GM18868 (cell line): ENCODE measurements around the gene SQSTM1.

Experiments used
- ATAC-seq: cut with Tn5 transposase; IDR thresholded peaks from one replicate; pipeline ENCODE4 v1.9.1; 2021; ENCODE audit warnings: mild to moderate bottlenecking, moderate library complexity; ENCODE audit not compliant: unreplicated experiment

SQSTM1 gene

GRCh38 chr5:179794171-179794570, 26.5 kb upstream of the SQSTM1 start:
- no peak for ATAC-seq

GRCh38 chr5:179794575-179794974, 26.1 kb upstream of the SQSTM1 start:
- no peak for ATAC-seq

GRCh38 chr5:179795049-179795862, 25.4 kb upstream of the SQSTM1 start:
- ATAC-seq = no peak

GRCh38 chr5:179795863-179796833, 24.6 kb upstream of the SQSTM1 start:
- ATAC-seq = peak; percentile 71

GRCh38 chr5:179796877-179797608, 23.7 kb upstream of the SQSTM1 start:
- no peak for ATAC-seq

- ATAC-seq = no peak
Measured at GRCh38 chr5:179797741-179798140, 23.0 kb upstream of the SQSTM1 start.

- no peak for ATAC-seq
Measured at GRCh38 chr5:179798144-179798770, 22.4 kb upstream of the SQSTM1 start.

GRCh38 chr5:179798771-179799643, 21.7 kb upstream of the SQSTM1 start:
- no peak for ATAC-seq

- no peak for ATAC-seq
Measured at GRCh38 chr5:179799644-179799973, 21.1 kb upstream of the SQSTM1 start.

- no peak for ATAC-seq
Measured at GRCh38 chr5:179800071-179800695, 20.5 kb upstream of the SQSTM1 start.

- no peak for ATAC-seq
Measured at GRCh38 chr5:179800696-179801201, 20.0 kb upstream of the SQSTM1 start.

GRCh38 chr5:179801304-179802206, 19.1 kb upstream of the SQSTM1 start:
- peak; percentile 47 for ATAC-seq

GRCh38 chr5:179802207-179802883, 18.4 kb upstream of the SQSTM1 start:
- no peak for ATAC-seq

- ATAC-seq = no peak
Measured at GRCh38 chr5:179802950-179803562, 17.6 kb upstream of the SQSTM1 start.

- no peak for ATAC-seq
Measured at GRCh38 chr5:179803651-179804554, 16.8 kb upstream of the SQSTM1 start.

GRCh38 chr5:179804555-179804947, 16.2 kb upstream of the SQSTM1 start:
- ATAC-seq = no peak
